GM12878 (cell line): ENCODE measurements around the gene TMED6. TPM values are rescaled to one million over a fixed set of nuclear protein-coding genes. Genes with fewer than 3 reads are reported as not detected.

Source experiments
- ATAC-seq: fragments of 200-7000 bp; cut with Tn5 transposase; 3 replicates; pipeline ENCODE4 v1.9.1; 2020; ENCODE audit warnings: mild to moderate bottlenecking, moderate library complexity
- BruUV-seq: library from RNA; stranded (reverse); fragments of 400-500 nt; replicated peaks from 2 replicates; lab custom pipeline; 2021; lab: Mats Ljungman, UMichigan
- CTCF ChIA-PET: fragments of 300-600 bp; sonication (Branson Sonifier 250); formaldehyde crosslinking; extraction: SDS; loops from one replicate; lab custom pipeline; 2021; ENCODE audit warnings: inconsistent platforms; lab: Yijun Ruan, JAX
- POLR2A ChIA-PET: fragments of 350-600 bp; formaldehyde crosslinking; extraction: SDS; loops from one replicate; lab custom pipeline; 2021; ENCODE audit warnings: inconsistent platforms; lab: Charles Lee
- RAD21 ChIA-PET: fragments of 300-600 bp; sonication (Branson Sonifier 250); formaldehyde crosslinking; loops from one replicate; lab custom pipeline; 2023; ENCODE audit warnings: antibody characterized with exemption; ENCODE audit not compliant: unreplicated experiment; lab: Charles Lee
- SMC1A ChIA-PET: fragments of 300-600 bp; sonication (Branson Sonifier 250); formaldehyde crosslinking; loops from one replicate; lab custom pipeline; 2023; ENCODE audit not compliant: unreplicated experiment, uncharacterized antibody; lab: Charles Lee
- DNase-seq: peaks from one replicate; pipeline ENCODE4 v3.0.0-alpha.2; 2011; ENCODE audit warnings: low read depth, low spot score
- FAIRE-seq: peaks from 3 replicates; lab custom pipeline; 2011; peaks lifted over from hg19 to GRCh38; lab: Jason Lieb, UNC
- H2AFZ ChIP-seq: 2 replicates; pipeline ENCODE4 v1.6.0; 2011; ENCODE audit warnings: low read depth, low read length, control low read depth; ENCODE audit not compliant: control insufficient read depth
- H3K27ac ChIP-seq: 2 replicates; pipeline ENCODE4 v1.5.1; 2011; ENCODE audit warnings: control low read depth; ENCODE audit not compliant: control insufficient read depth, insufficient read depth
- H3K27me3 ChIP-seq, 2 experiments: replicated peaks in 1 of 2; 2 replicates each; pipeline versions ENCODE4 v1.6.0 to v1.6.1; 2011; ENCODE audit warnings: low read length in 1 of 2; ENCODE audit not compliant: control insufficient read depth in 2 of 2, insufficient read depth in 2 of 2
- H3K36me3 ChIP-seq, 2 experiments: 2 replicates each; pipeline ENCODE4 v1.5.1; 2011; ENCODE audit warnings: low read length in 1 of 2; ENCODE audit not compliant: control insufficient read depth in 2 of 2, insufficient read depth in 2 of 2
- H3K4me1 ChIP-seq: 2 replicates; pipeline ENCODE4 v1.6.1; 2011; ENCODE audit warnings: mild to moderate bottlenecking, low read length, moderate library complexity, mixed read lengths; ENCODE audit not compliant: control insufficient read depth, insufficient read depth
- H3K4me2 ChIP-seq: 2 replicates; pipeline ENCODE4 v1.6.0; 2011; ENCODE audit warnings: control low read depth; ENCODE audit not compliant: control insufficient read depth, insufficient read depth
- H3K4me3 ChIP-seq: fragments of 200-600 bp; sonication (generic); 2 replicates; pipeline ENCODE4 v1.5.1; 2016
- H3K79me2 ChIP-seq: 2 replicates; pipeline ENCODE4 v1.6.0; 2011; ENCODE audit warnings: low read length; ENCODE audit not compliant: control insufficient read depth, insufficient read depth
- H3K9ac ChIP-seq: 2 replicates; pipeline ENCODE4 v1.8.0; 2011; ENCODE audit warnings: low read length, control low read depth, mixed read lengths; ENCODE audit not compliant: control insufficient read depth, insufficient read depth
- H3K9me3 ChIP-seq: replicated peaks from 3 replicates; pipeline ENCODE4 v1.5.1; 2011; ENCODE audit warnings: mild to moderate bottlenecking, low read length; ENCODE audit not compliant: control insufficient read depth, insufficient read depth
- H4K20me1 ChIP-seq: 2 replicates; pipeline ENCODE4 v1.6.0; 2011; ENCODE audit not compliant: control insufficient read depth, insufficient read depth
- ATF2 ChIP-seq: IDR thresholded peaks from 2 replicates; pipeline ENCODE4 v1.6.1; 2012; ENCODE audit warnings: low read length, inconsistent platforms
- ATF3 ChIP-seq: IDR thresholded peaks from 2 replicates; pipeline ENCODE4 v1.6.1; 2011; ENCODE audit warnings: low read depth, mild to moderate bottlenecking, low read length, moderate library complexity, borderline replicate concordance; ENCODE audit errors: extremely low read depth
- ATF7 ChIP-seq: fragments of 450-650 bp; IDR thresholded peaks from 2 replicates; pipeline ENCODE4 v1.6.1; 2016; ENCODE audit warnings: low read depth, mild to moderate bottlenecking
- BRCA1 ChIP-seq: IDR thresholded peaks from 2 replicates; pipeline ENCODE4 v1.6.1; 2011; ENCODE audit warnings: low read depth, low read length, improper control_type of control experiment
- CEBPB ChIP-seq, 2 experiments: fragments of 150-350 bp in 1 of 2; IDR thresholded peaks; 2 replicates each; pipeline ENCODE4 v1.6.1; 2012 to 2014; ENCODE audit warnings: low read depth in 2 of 2, low read length in 2 of 2, borderline replicate concordance in 1 of 2, inconsistent platforms in 1 of 2
- CHD4 ChIP-seq: fragments of 200-600 bp; sonication (generic); IDR thresholded peaks from 2 replicates; pipeline ENCODE4 v1.6.1; 2016; ENCODE audit warnings: mild to moderate bottlenecking
- FOXM1 ChIP-seq: IDR thresholded peaks from 2 replicates; pipeline ENCODE4 v1.6.1; 2012; ENCODE audit warnings: low read depth, mild to moderate bottlenecking, inconsistent platforms, low read length, moderate library complexity
- GATAD2B ChIP-seq: fragments of 450-650 bp; conservative IDR thresholded peaks from 2 replicates; pipeline ENCODE4 v1.6.1; 2017; ENCODE audit warnings: low read depth, mild to moderate bottlenecking, moderate library complexity
- NR2F1 ChIP-seq: fragments of 450-650 bp; conservative IDR thresholded peaks from 2 replicates; pipeline ENCODE4 v1.6.1; 2017; ENCODE audit warnings: mild to moderate bottlenecking
- NRF1 ChIP-seq: conservative IDR thresholded peaks from 2 replicates; pipeline ENCODE4 v1.6.1; 2011; ENCODE audit warnings: mild to moderate bottlenecking, low read depth, low read length, improper control_type of control experiment
- PML ChIP-seq: IDR thresholded peaks from 2 replicates; pipeline ENCODE4 v1.6.1; 2012; ENCODE audit warnings: low read length, inconsistent platforms
- SIX5 ChIP-seq: IDR thresholded peaks from 2 replicates; pipeline ENCODE4 v1.6.1; 2011; ENCODE audit warnings: mild to moderate bottlenecking, low read depth, low read length, moderate library complexity; ENCODE audit not compliant: severe bottlenecking
- TBL1XR1 ChIP-seq: IDR thresholded peaks from 2 replicates; pipeline ENCODE4 v1.6.1; 2012; ENCODE audit warnings: low read depth, low read length, improper control_type of control experiment
- WGBS: methylation state at CpG from one replicate; pipeline ENCODE4 v1.1.6; 2016; ENCODE audit warnings: low lambda C conversion rate; ENCODE audit not compliant: insufficient replicate concordance, insufficient coverage; ENCODE audit errors: missing lambda C conversion rate; 5-methylcytosine and 5-hydroxymethylcytosine counted together
- in situ Hi-C: fragments of 300-500 bp; cut with MboI; formaldehyde crosslinking; loops from 9 replicates; pipeline ENCODE4 v1.14.3; 2018; ENCODE audit warnings: mixed read lengths
- intact Hi-C: fragments of 100-400 bp; cut with micrococcal nuclease; formaldehyde crosslinking; loops from one replicate; pipeline ENCODE4 v1.14.2; 2022; ENCODE audit not compliant: unreplicated experiment
- polyA plus RNA-seq, 11 experiments: library from polyadenylated mRNA; depleted of rRNA in 4 of 11; unstranded in 6 of 11; stranded (reverse) in 5 of 11; fragments of >200 nt; fragmentation: Nextera tagmentation in 4 of 11; fragmentation: Illumina TruSeq in 1 of 11; extraction: Ambion mirVana in 4 of 11; extraction: Trizol in 1 of 11; gene quantifications; 1 replicate in 1 of 11; 2 replicates in 10 of 11; pipeline versions ENCODE4 v1.2.1 to v1.2.3, GENCODE V29; 2011 to 2016; ENCODE audit warnings: inconsistent platforms in 2 of 11, missing spikeins in 2 of 11, low read depth in 1 of 11
- total RNA-seq, 4 experiments: library from RNA; depleted of rRNA in 3 of 4; stranded (reverse); fragments of >200 nt in 3 of 4; fragmentation: Illumina TruSeq in 1 of 4; extraction: Trizol in 1 of 4; gene quantifications; 2 replicates each; pipeline versions ENCODE4 v1.2.1 to v1.2.3, GENCODE V29; 2013 to 2021

TMED6 gene
- total and polyA plus RNA-seq, 10 of the 15 experiments (the other 5 are each of a cell fraction or from before 2014, with no cell fraction given) = 0.27 to 1.7 (median 0.78) TPM

- Histone ChIP-seq H3K27me3 (no peaks in the 10 kb centered on the region), H4K20me1 (no peaks in the 10 kb centered on the region), H3K9ac (no peak overlapping the region), H3K36me3 (peaks cover 0 to 10% of the 10 kb centered on the region in 2 experiments; a peak in 3 of 4 replicates), H2AFZ (no peak overlapping the region), H3K9me3 (no peaks in the 10 kb centered on the region), H3K4me2 (no peak overlapping the region), H3K27ac (no peak overlapping the region), H3K4me3 (no peak overlapping the region), H3K79me2 (no peaks in the 10 kb centered on the region), H3K4me1 (no peaks in the 10 kb centered on the region)
- in situ Hi-C loops = no loop called here
- DNase-seq (no peak), FAIRE-seq (no peak), ATAC-seq (no peak)
- no peak for TF ChIP-seq BRCA1
- no peak for TF ChIP-seq CHD4
- TF ChIP-seq ATF7 = no peak
- TF ChIP-seq PML = no peak
- no peak for TF ChIP-seq NR2F1
- no peak for TF ChIP-seq ATF3
- no peak for TF ChIP-seq SIX5
- no peak for TF ChIP-seq GATAD2B
- TF ChIP-seq FOXM1 = no peak
- TF ChIP-seq ATF2 = no peak
- TF ChIP-seq TBL1XR1 = no peak
- TF ChIP-seq CEBPB (IDR thresholded peaks at IDR 0.05; ENCODE audit: borderline replicate concordance in 1 of 2, low read depth in 2 of 2, low read length in 2 of 2) = no peak
- TF ChIP-seq NRF1 = no peak
- ChIA-PET SMC1A (interaction anchor here (0.6 to 1.2 kb wide), 2 partner anchors 14 to 630 kb away, joined by 3 to 4 read pairs; no protein-coding TSS in a partner anchor), POLR2A (no interaction called here), RAD21 (no interaction called here), CTCF (interaction anchor here (1.2 to 1.5 kb wide), 2 partner anchors 17 to 781 kb away, joined by 5 read pairs; no protein-coding TSS in a partner anchor)
- intact Hi-C loops = no loop called here
- WGBS = 100% methylated on average over 4 of the region's 4 CpGs
- BruUV-seq = no TSS peak
Observed at GRCh38 chr16:69302301-69302700, 49.3 kb downstream of the TMED6 start.
